Ishikawa (cell line): ENCODE measurements around the gene MMP10.

Experiments used
- CEBPB ChIP-seq: IDR thresholded peaks from 2 replicates; pipeline ENCODE4 v1.6.1; 2012
- CREB1 ChIP-seq: IDR thresholded peaks from 2 replicates; pipeline ENCODE4 v1.6.1; 2012; ENCODE audit warnings: low read depth
- EGR1 ChIP-seq: IDR thresholded peaks from 2 replicates; pipeline ENCODE4 v1.6.1; 2012
- EP300 ChIP-seq: IDR thresholded peaks from 2 replicates; pipeline ENCODE4 v1.6.1; 2012; ENCODE audit warnings: borderline replicate concordance
- FOXM1 ChIP-seq: IDR thresholded peaks from 2 replicates; pipeline ENCODE4 v1.6.1; 2012; ENCODE audit warnings: low read depth, borderline replicate concordance
- MAX ChIP-seq: IDR thresholded peaks from 2 replicates; pipeline ENCODE4 v1.6.1; 2012
- RAD21 ChIP-seq: IDR thresholded peaks from 2 replicates; pipeline ENCODE4 v1.6.1; 2012; ENCODE audit warnings: low read depth
- REST ChIP-seq: IDR thresholded peaks from 2 replicates; pipeline ENCODE4 v1.6.1; 2012; ENCODE audit warnings: low read depth, mild to moderate bottlenecking
- TAF1 ChIP-seq: IDR thresholded peaks from 2 replicates; pipeline ENCODE4 v1.6.1; 2012; ENCODE audit warnings: low read depth, mild to moderate bottlenecking
- TCF12 ChIP-seq: IDR thresholded peaks from 2 replicates; pipeline ENCODE4 v1.6.1; 2012; ENCODE audit warnings: low read depth
- USF1 ChIP-seq: IDR thresholded peaks from 2 replicates; pipeline ENCODE4 v1.6.1; 2012
- YY1 ChIP-seq: IDR thresholded peaks from 2 replicates; pipeline ENCODE4 v1.6.1; 2012; ENCODE audit warnings: low read depth
- ZBTB7A ChIP-seq: IDR thresholded peaks from 2 replicates; pipeline ENCODE4 v1.6.1; 2012; ENCODE audit warnings: low read depth

GRCh38 chr11:102762361-102762767 is 18.1 kb downstream of the MMP10 start:
- TF ChIP-seq FOXM1 = no peak
- TF ChIP-seq RAD21 = no peak
- TF ChIP-seq EP300 = no peak
- TF ChIP-seq EGR1 = no peak
- TF ChIP-seq REST = no peak
- TF ChIP-seq YY1 = no peak
- TF ChIP-seq ZBTB7A = no peak
- no peak for TF ChIP-seq MAX
- TF ChIP-seq TAF1 = no peak
- TF ChIP-seq USF1 = no peak
- TF ChIP-seq CREB1 = no peak
- no peak for TF ChIP-seq CEBPB
- TF ChIP-seq TCF12 = no peak
